HL-60/S4 treated with phorbol 12-myristate 13-acetate at 8.2 ng/mL for 4 days and 3 days (cell line): Measurements from ENCODE around the gene LARP1.
"Not testable (repeated sequence)": the region's sequence is repeated elsewhere in the genome, so short reads cannot be mapped to it uniquely, and the experiment has no call there.

Experiments
- in situ Hi-C: fragments of 300-500 bp; cut with MboI; formaldehyde crosslinking; loops from 2 replicates; pipeline ENCODE4 v1.15.0; 2022; ENCODE audit warnings: low sequenced_read_pairs

The LARP1 gene

GRCh38 chr5:154759868-154760267, 4.7 kb downstream of the LARP1 start:
- in situ Hi-C loops, result not testable (repeated sequence)

GRCh38 chr5:154761046-154761736, 6.0 kb downstream of the LARP1 start:
- in situ Hi-C loops, result no loop called here

- in situ Hi-C loops, result no loop called here
Observed at GRCh38 chr5:154762261-154762660, 7.1 kb downstream of the LARP1 start.

GRCh38 chr5:154762700-154763099, 7.5 kb downstream of the LARP1 start:
- in situ Hi-C loops, result no loop called here

GRCh38 chr5:154764967-154765366, 9.8 kb downstream of the LARP1 start:
- in situ Hi-C loops, result no loop called here

- in situ Hi-C loops, result no loop called here
Observed at GRCh38 chr5:154765396-154765925, 10.3 kb downstream of the LARP1 start.

- in situ Hi-C loops, result no loop called here
Observed at GRCh38 chr5:154766558-154767281, 11.5 kb downstream of the LARP1 start.

GRCh38 chr5:154767576-154767975, 12.4 kb downstream of the LARP1 start:
- in situ Hi-C loops, result no loop called here

GRCh38 chr5:154768207-154768606, 13.0 kb downstream of the LARP1 start:
- in situ Hi-C loops, result no loop called here

- in situ Hi-C loops, result no loop called here
Observed at GRCh38 chr5:154770111-154770510, 14.9 kb downstream of the LARP1 start.

GRCh38 chr5:154771383-154771901, 16.3 kb downstream of the LARP1 start:
- in situ Hi-C loops, result no loop called here

- in situ Hi-C loops, result no loop called here
Observed at GRCh38 chr5:154773326-154773725, 18.1 kb downstream of the LARP1 start.

- in situ Hi-C loops, result no loop called here
Observed at GRCh38 chr5:154776167-154776566, 21.0 kb downstream of the LARP1 start.

- in situ Hi-C loops, result no loop called here
Observed at GRCh38 chr5:154778534-154778933, 23.4 kb downstream of the LARP1 start.

- in situ Hi-C loops, result no loop called here
Observed at GRCh38 chr5:154779105-154779504, 23.9 kb downstream of the LARP1 start.

GRCh38 chr5:154780128-154780527, 25.0 kb downstream of the LARP1 start:
- in situ Hi-C loops, result no loop called here

- in situ Hi-C loops, result no loop called here
Observed at GRCh38 chr5:154782326-154782725, 27.1 kb downstream of the LARP1 start.

- in situ Hi-C loops, result no loop called here
Observed at GRCh38 chr5:154782812-154783592, 27.8 kb downstream of the LARP1 start.

GRCh38 chr5:154783774-154784460, 28.7 kb downstream of the LARP1 start:
- in situ Hi-C loops, result no loop called here

- in situ Hi-C loops, result no loop called here
Observed at GRCh38 chr5:154784856-154785255, 29.7 kb downstream of the LARP1 start.

GRCh38 chr5:154786414-154786813, 31.2 kb downstream of the LARP1 start:
- in situ Hi-C loops, result no loop called here
